HepG2 (cell line): ENCODE data around the gene SRSF12. TPM values are rescaled to one million over a fixed set of nuclear protein-coding genes. Genes with fewer than 3 reads are reported as not detected.
A peak's percentile ranks its signal among the peaks of the same experiment; 100 is the strongest.

ENCODE experiments used
- AGO1 ChIP-seq: fragments of 200-400 bp; formaldehyde crosslinking; IDR thresholded peaks from 2 replicates; pipeline ENCODE4 v1.6.1; 2017; ENCODE audit warnings: mild to moderate bottlenecking, low read depth, low read length, moderate library complexity; ENCODE audit not compliant: poor library complexity, severe bottlenecking
- FOXP4 ChIP-seq: sonication (generic); formaldehyde crosslinking; IDR thresholded peaks from 2 replicates; pipeline ENCODE4 v1.4.0; 2020; ENCODE audit warnings: missing genetic modification reagents
- GABPB1 ChIP-seq: IDR thresholded peaks from 2 replicates; pipeline ENCODE4 v1.6.1; 2016; ENCODE audit warnings: mild to moderate bottlenecking, missing genetic modification reagents, moderate library complexity, missing compliant biosample characterization
- GPBP1L1 ChIP-seq: sonication (generic); formaldehyde crosslinking; IDR thresholded peaks from 2 replicates; pipeline ENCODE4 v1.5.0; 2020; ENCODE audit warnings: mild to moderate bottlenecking, missing genetic modification reagents
- HMGXB3 ChIP-seq: sonication (generic); formaldehyde crosslinking; IDR thresholded peaks from 2 replicates; pipeline ENCODE4 v1.4.0; 2020; ENCODE audit warnings: missing genetic modification reagents, borderline replicate concordance
- ISL2 ChIP-seq: sonication (generic); formaldehyde crosslinking; IDR thresholded peaks from 2 replicates; pipeline ENCODE4 v1.5.0; 2020; ENCODE audit warnings: missing genetic modification reagents
- KLF9 ChIP-seq: IDR thresholded peaks from 2 replicates; pipeline ENCODE4 v1.6.1; 2016; ENCODE audit warnings: low read depth
- MXI1 ChIP-seq: IDR thresholded peaks from 3 replicates; pipeline ENCODE4 v1.6.1; 2012; ENCODE audit warnings: low read depth, low read length, inconsistent platforms, borderline replicate concordance
- NAIF1 ChIP-seq: sonication (generic); formaldehyde crosslinking; IDR thresholded peaks from 2 replicates; pipeline ENCODE4 v1.5.0; 2020; ENCODE audit warnings: mild to moderate bottlenecking, missing genetic modification reagents, borderline replicate concordance
- NCOA2 ChIP-seq: sonication (generic); formaldehyde crosslinking; IDR thresholded peaks from 2 replicates; pipeline ENCODE4 v1.8.0; 2022; ENCODE audit warnings: inconsistent platforms
- ONECUT2 ChIP-seq: sonication (generic); formaldehyde crosslinking; IDR thresholded peaks from 2 replicates; pipeline ENCODE4 v1.4.0; 2020; ENCODE audit warnings: missing genetic modification reagents
- PCBP1 ChIP-seq: fragments of 200-400 bp; formaldehyde crosslinking; IDR thresholded peaks from 2 replicates; pipeline ENCODE4 v1.6.1; 2017; ENCODE audit warnings: mild to moderate bottlenecking, low read depth, low read length, borderline replicate concordance
- PCBP2 ChIP-seq: fragments of 200-400 bp; formaldehyde crosslinking; optimal IDR thresholded peaks from 2 replicates; pipeline ENCODE3; 2018; ENCODE audit warnings: low read length, low read depth; ENCODE audit not compliant: poor library complexity, severe bottlenecking
- POLR2AphosphoS2 ChIP-seq: IDR thresholded peaks from 2 replicates; pipeline ENCODE4 v1.6.1; 2011; ENCODE audit warnings: low read depth, low read length, improper control_type of control experiment
- REXO4 ChIP-seq: sonication (generic); formaldehyde crosslinking; IDR thresholded peaks from 2 replicates; pipeline ENCODE4 v1.8.0; 2022; ENCODE audit warnings: missing genetic modification reagents, mild to moderate bottlenecking, borderline replicate concordance
- SOX6 ChIP-seq, 2 experiments: fragments of 450-650 bp in 1 of 2; sonication (generic) in 1 of 2; formaldehyde crosslinking in 1 of 2; IDR thresholded peaks; 2 replicates each; pipeline versions ENCODE4 v1.4.0 to v1.6.1; 2017 to 2020; ENCODE audit warnings: antibody characterized with exemption in 1 of 2, mild to moderate bottlenecking in 1 of 2, missing genetic modification reagents in 1 of 2
- ZFP62 ChIP-seq: sonication (generic); formaldehyde crosslinking; IDR thresholded peaks from 2 replicates; pipeline ENCODE4 v1.4.0; 2020; ENCODE audit warnings: missing genetic modification reagents
- ZNF30 ChIP-seq: sonication (generic); formaldehyde crosslinking; IDR thresholded peaks from 2 replicates; pipeline ENCODE4 v1.5.0; 2020; ENCODE audit warnings: mild to moderate bottlenecking, missing genetic modification reagents
- ZNF558 ChIP-seq: sonication (generic); formaldehyde crosslinking; IDR thresholded peaks from 2 replicates; pipeline ENCODE4 v1.9.0; 2022; ENCODE audit warnings: mild to moderate bottlenecking, missing genetic modification reagents, borderline replicate concordance
- ZNF619 ChIP-seq: sonication (generic); formaldehyde crosslinking; IDR thresholded peaks from 2 replicates; pipeline ENCODE4 v1.4.0; 2020; ENCODE audit warnings: mild to moderate bottlenecking, missing genetic modification reagents
- ZNF766 ChIP-seq: sonication (generic); formaldehyde crosslinking; IDR thresholded peaks from 2 replicates; pipeline ENCODE4 v1.5.0; 2020; ENCODE audit warnings: missing genetic modification reagents, borderline replicate concordance
- polyA plus RNA-seq, 8 experiments: library from polyadenylated mRNA; depleted of rRNA in 3 of 8; stranded (reverse) in 7 of 8; unstranded in 1 of 8; fragments of >200 nt; fragmentation: Illumina TruSeq in 4 of 8; extraction: Trizol in 4 of 8; gene quantifications; 2 replicates each; pipeline versions ENCODE4 v1.2.1 to v1.2.3, GENCODE V29; 2011 to 2016; ENCODE audit warnings: low read depth in 4 of 8, missing spikeins in 1 of 8, mixed read lengths in 1 of 8; ENCODE audit not compliant: insufficient read depth in 1 of 8
- total RNA-seq, 5 experiments: library from RNA; depleted of rRNA; stranded (reverse); fragments of >200 nt; fragmentation: Illumina TruSeq; extraction: Trizol; gene quantifications; 2 replicates each; pipeline ENCODE4 v1.2.3, GENCODE V29; 2016; ENCODE audit warnings: low read depth in 1 of 5

The SRSF12 gene
- total and polyA plus RNA-seq, 2 of the 13 experiments (the other 11 are each of a cell fraction or from before 2014, with no cell fraction given), result 1.7 to 1.9 TPM

- TF ChIP-seq FOXP4, result peak; percentile 59
- TF ChIP-seq KLF9 (CRISPR knock-in tag), result 0 out of 2 replicates have a peak, but pooled peaks have one; percentile 18
- peak; percentile 41; the same call in 1 of the 2 replicates for TF ChIP-seq ZNF30
- TF ChIP-seq GPBP1L1 (CRISPR knock-in tag), result no peak
- TF ChIP-seq ZFP62, result no peak
- peak; percentile 40; the same call in 1 of the 2 replicates for TF ChIP-seq NCOA2 (CRISPR knock-in tag)
- TF ChIP-seq REXO4 (CRISPR knock-in tag), result peak; percentile 75; the same call in 1 of the 2 replicates
- TF ChIP-seq ISL2 (CRISPR knock-in tag), result peak; percentile 76
- TF ChIP-seq PCBP1, result peak; percentile 82; the same call in 1 of the 2 replicates
- TF ChIP-seq HMGXB3, result peak; percentile 51; the same call in 1 of the 2 replicates
- no peak for TF ChIP-seq ONECUT2 (CRISPR knock-in tag)
- peak; percentile 68; the same call in 1 of the 2 replicates for TF ChIP-seq ZNF766
- peak; percentile 81; the same call in 1 of the 2 replicates for TF ChIP-seq ZNF558 (CRISPR knock-in tag)
- peak; percentile 37; the same call in 1 of the 2 replicates for TF ChIP-seq POLR2AphosphoS2
- TF ChIP-seq PCBP2, result no peak
- TF ChIP-seq AGO1, result peak; percentile 95
- peak; percentile 43; the same call in 1 of the 3 replicates for TF ChIP-seq MXI1
- peak; percentile 78 for TF ChIP-seq GABPB1 (CRISPR knock-in tag)
- TF ChIP-seq SOX6 (IDR thresholded peaks at IDR 0.05), result no peak
- peak; percentile 75; the same call in 1 of the 2 replicates for TF ChIP-seq SOX6 (CRISPR knock-in tag; IDR thresholded peaks at IDR 0.05)
- peak; percentile 21; the same call in 1 of the 2 replicates for TF ChIP-seq NAIF1
- peak; percentile 85; the same call in 1 of the 2 replicates for TF ChIP-seq ZNF619 (CRISPR knock-in tag)
These were observed 36.2 kb downstream of the SRSF12 start (continued) for GRCh38 chr6:89081423-89082322.
